Stomach (tissue), 4 donors: Measurements from ENCODE around the gene VAMP5.

Experiments
- POLR2AphosphoS5 ChIP-seq, 3 donors: sonication (generic); formaldehyde crosslinking; IDR thresholded peaks; one replicate each; pipeline ENCODE4 v1.6.1; 2016; ENCODE audit warnings: antibody characterized with exemption in 3 of 3
- TF ChIP-seq, protein P1 (sequence below), 7 experiments: fragments of 450-650 bp in 4 of 7; fragments of 200-600 bp in 3 of 7; sonication (generic) in 3 of 7; IDR thresholded peaks; one replicate each; pipeline ENCODE4 v1.5.1; 2016 to 2019; ENCODE audit warnings: antibody characterized with exemption in 7 of 7, control low read depth in 2 of 7, mild to moderate bottlenecking in 1 of 7

DNA sequence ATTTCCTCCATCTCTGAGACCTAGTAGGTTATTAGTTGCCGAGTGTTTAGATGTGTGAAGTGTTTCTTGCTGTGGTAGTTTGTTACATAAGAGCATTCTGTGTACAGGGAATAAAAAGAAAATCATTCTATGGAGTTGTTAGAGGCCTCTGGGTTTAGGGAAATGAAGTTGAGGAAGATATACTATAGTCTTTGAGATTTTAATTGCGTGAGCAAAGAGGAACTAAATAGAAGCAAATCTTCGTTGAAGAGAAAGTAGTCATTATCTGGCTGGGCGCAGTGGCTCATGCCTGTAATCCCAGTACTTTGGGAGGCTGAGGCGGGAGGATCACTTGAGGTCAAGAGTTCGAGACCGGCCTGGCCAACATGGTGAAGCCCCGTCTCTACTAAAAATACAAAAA is 50.8 kb downstream of the VAMP5 start:
- TF ChIP-seq, protein P1, sequence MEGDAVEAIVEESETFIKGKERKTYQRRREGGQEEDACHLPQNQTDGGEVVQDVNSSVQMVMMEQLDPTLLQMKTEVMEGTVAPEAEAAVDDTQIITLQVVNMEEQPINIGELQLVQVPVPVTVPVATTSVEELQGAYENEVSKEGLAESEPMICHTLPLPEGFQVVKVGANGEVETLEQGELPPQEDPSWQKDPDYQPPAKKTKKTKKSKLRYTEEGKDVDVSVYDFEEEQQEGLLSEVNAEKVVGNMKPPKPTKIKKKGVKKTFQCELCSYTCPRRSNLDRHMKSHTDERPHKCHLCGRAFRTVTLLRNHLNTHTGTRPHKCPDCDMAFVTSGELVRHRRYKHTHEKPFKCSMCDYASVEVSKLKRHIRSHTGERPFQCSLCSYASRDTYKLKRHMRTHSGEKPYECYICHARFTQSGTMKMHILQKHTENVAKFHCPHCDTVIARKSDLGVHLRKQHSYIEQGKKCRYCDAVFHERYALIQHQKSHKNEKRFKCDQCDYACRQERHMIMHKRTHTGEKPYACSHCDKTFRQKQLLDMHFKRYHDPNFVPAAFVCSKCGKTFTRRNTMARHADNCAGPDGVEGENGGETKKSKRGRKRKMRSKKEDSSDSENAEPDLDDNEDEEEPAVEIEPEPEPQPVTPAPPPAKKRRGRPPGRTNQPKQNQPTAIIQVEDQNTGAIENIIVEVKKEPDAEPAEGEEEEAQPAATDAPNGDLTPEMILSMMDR (IDR thresholded peaks at IDR 0.05) = no peak
- TF ChIP-seq POLR2AphosphoS5 (IDR thresholded peaks at IDR 0.05) = no peak
